Endodermal cell (in vitro differentiated cells): ENCODE data around the gene NXPH2. TPM values are rescaled to one million over a fixed set of nuclear protein-coding genes. Genes with fewer than 3 reads are reported as not detected.

ENCODE experiments used
- DNase-seq: peaks from one replicate; pipeline ENCODE4 v3.0.0-alpha.2; 2017
- H3K27ac ChIP-seq: 2 replicates; pipeline ENCODE4 v1.5.1; 2013; ENCODE audit warnings: mild to moderate bottlenecking, low read depth, low read length, moderate library complexity
- H3K27me3 ChIP-seq: 2 replicates; pipeline ENCODE4 v1.6.1; 2013; ENCODE audit warnings: mild to moderate bottlenecking, low read length, moderate library complexity; ENCODE audit not compliant: insufficient read depth, control insufficient read depth, poor library complexity, severe bottlenecking
- H3K36me3 ChIP-seq: 2 replicates; pipeline ENCODE4 v1.7.0; 2013; ENCODE audit warnings: mild to moderate bottlenecking, low read length, moderate library complexity; ENCODE audit not compliant: control insufficient read depth, insufficient read depth
- H3K4me1 ChIP-seq: one replicate; pipeline ENCODE4 v1.7.0; 2013; ENCODE audit warnings: low read length; ENCODE audit not compliant: control insufficient read depth, insufficient read depth
- H3K4me3 ChIP-seq: 2 replicates; pipeline ENCODE4 v1.5.1; 2013; ENCODE audit warnings: mild to moderate bottlenecking, low read length, moderate library complexity
- H3K9ac ChIP-seq: 2 replicates; pipeline ENCODE4 v1.6.1; 2013; ENCODE audit warnings: mild to moderate bottlenecking, low read length, moderate library complexity; ENCODE audit not compliant: poor library complexity, severe bottlenecking; ENCODE audit errors: extremely low read depth
- H3K9me3 ChIP-seq: 2 replicates; pipeline ENCODE4 v1.6.1; 2013; ENCODE audit warnings: mild to moderate bottlenecking, low read length, moderate library complexity; ENCODE audit not compliant: control insufficient read depth
- H3K27ac Mint-ChIP-seq: 2 replicates; pipeline ENCODE4 v1.8.0; 2020; ENCODE audit warnings: mixed read lengths
- H3K27me3 Mint-ChIP-seq: 2 replicates; pipeline ENCODE4 v1.8.0; 2021; ENCODE audit warnings: mild to moderate bottlenecking, mixed read lengths; ENCODE audit not compliant: insufficient read depth
- H3K36me3 Mint-ChIP-seq: 2 replicates; pipeline ENCODE4 v1.8.0; 2020; ENCODE audit warnings: low read depth, mixed read lengths
- H3K4me1 Mint-ChIP-seq: 2 replicates; pipeline ENCODE4 v1.8.0; 2020; ENCODE audit warnings: mixed read lengths
- H3K4me3 Mint-ChIP-seq: 2 replicates; pipeline ENCODE4 v1.8.0; 2020; ENCODE audit warnings: mild to moderate bottlenecking, moderate library complexity, mixed read lengths
- H3K9me3 Mint-ChIP-seq: 2 replicates; pipeline ENCODE4 v1.8.0; 2020; ENCODE audit warnings: mild to moderate bottlenecking, mixed read lengths
- WGBS, 2 experiments: methylation state at CpG; one replicate each; pipeline versions ENCODE4 v1.1.5 to v1.1.7; 2013; ENCODE audit warnings: missing lambda C conversion rate in 2 of 2, mixed read lengths in 1 of 2; ENCODE audit not compliant: insufficient coverage in 1 of 2, insufficient read length in 1 of 2; 5-methylcytosine and 5-hydroxymethylcytosine counted together
- long read RNA-seq, 4 experiments: library from polyadenylated mRNA in 2 of 4; library from RNA in 1 of 4; library from capped mRNA in 1 of 4; stranded (forward) in 3 of 4; unstranded in 1 of 4; transcript quantifications; one replicate each; pipeline ENCODE4 v2.0.0, GENCODE V29; 2020 to 2021; ENCODE audit warnings: inconsistent platforms in 1 of 4
- polyA plus RNA-seq, 2 experiments: library from polyadenylated mRNA; stranded (reverse); fragments of 50-300 nt; gene quantifications; one replicate each; pipeline ENCODE4 v1.2.3, GENCODE V29; 2013
- total RNA-seq, 2 donors: library from RNA; stranded (reverse); fragmentation: NEBNext Ultra II Directional in 1 of 2; extraction: Animal tissue kit (Norgen Biotek cat#: 25700) in 1 of 2; gene quantifications; 2 replicates in 1 of 2; 3 replicates in 1 of 2; pipeline ENCODE4 v1.2.1, GENCODE V29; 2021
- TF ChIP-seq, protein P1 (sequence below): fragments of 200-600 bp; sonication (generic); conservative IDR thresholded peaks from 2 replicates; pipeline ENCODE4 v1.5.0; 2021; ENCODE audit warnings: antibody characterized with exemption, mild to moderate bottlenecking

The NXPH2 gene
- 1 to 10 TPM; 3.7 to 4.8 TPM for total RNA-seq
- polyA plus RNA-seq (2013, experiment 1 of 2), result 2.0 TPM
- polyA plus RNA-seq (2013, experiment 2 of 2), result 1.7 TPM
- long read RNA-seq, experiment 1, partial matches to known transcripts, result 0 of 2 reads
- long read RNA-seq, experiment 1, other reads (novel, unspliced or antisense), result 1 of 2 reads
- long read RNA-seq, experiment 2, partial matches to known transcripts, result 0 of 1 reads
- long read RNA-seq, experiment 2, other reads (novel, unspliced or antisense), result 1 of 1 reads
- long read RNA-seq, experiment 3, transcript NXPH2-201 (2 exons, 1,052 nt), result major isoform, 14 of 14 reads
- long read RNA-seq, experiment 3, partial matches to known transcripts, result 0 of 14 reads
- long read RNA-seq, experiment 3, other reads (novel, unspliced or antisense), result 0 of 14 reads
- long read RNA-seq, experiment 4, partial matches to known transcripts, result 0 of 1 reads
- long read RNA-seq, experiment 4, other reads (novel, unspliced or antisense), result 1 of 1 reads

DNA sequence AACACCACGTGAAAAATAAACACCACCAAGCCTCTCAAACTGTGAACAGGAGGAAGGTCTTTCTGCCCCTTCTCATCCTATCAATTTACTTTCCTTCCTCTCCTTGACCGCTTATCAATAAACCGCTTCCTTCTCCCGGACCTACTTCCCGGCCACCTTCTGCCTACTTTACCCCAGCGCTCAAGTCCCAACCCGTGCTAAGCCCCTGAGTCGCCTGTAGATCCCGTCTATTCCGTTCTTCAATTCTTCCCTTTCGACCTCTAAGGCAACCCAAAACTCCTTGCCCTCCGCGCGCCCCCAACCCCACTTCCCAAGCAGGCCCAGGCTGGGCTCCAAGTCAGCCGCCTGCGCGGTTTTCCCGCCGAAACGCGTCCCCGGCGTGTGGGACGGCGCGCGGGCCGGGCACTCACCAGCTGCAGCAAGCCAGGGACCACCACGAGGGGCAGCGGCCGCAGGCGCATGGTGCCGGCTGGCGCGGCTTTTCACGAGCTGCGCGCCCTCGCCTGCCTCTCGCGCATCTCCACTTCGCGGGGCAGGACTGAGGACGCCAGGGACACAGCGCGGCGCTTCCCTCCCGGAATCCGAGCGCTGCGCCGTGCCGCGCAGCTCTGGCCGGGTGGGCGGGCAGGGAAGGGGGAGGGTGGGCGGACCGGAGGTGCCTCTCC, at the start of gene NXPH2:
NXPH2 (minus strand) TSS at position 610 of the 665 bp plus-strand sequence; CDS start at position 461, 149 bp downstream.
- no peak within 1 kb of the TSS for H3K27ac ChIP-seq
- Mint-ChIP-seq H3K9me3 (no peaks in the 10 kb centered on the region), H3K36me3 (no peaks in the 10 kb centered on the region), H3K27ac (peak within 1 kb of the TSS; percentile 67), H3K4me3 (peak within 1 kb of the TSS; percentile 67), H3K27me3 (peaks cover 66% of the 10 kb centered on the region), H3K4me1 (peaks cover 27% of the 10 kb centered on the region)
- peak within 1 kb of the TSS; percentile 87 for H3K4me3 ChIP-seq
- H3K4me1 ChIP-seq, result peaks cover 5% of the 10 kb centered on the region
- no peaks in the 10 kb centered on the region for H3K9me3 ChIP-seq
- TF ChIP-seq, protein P1, sequence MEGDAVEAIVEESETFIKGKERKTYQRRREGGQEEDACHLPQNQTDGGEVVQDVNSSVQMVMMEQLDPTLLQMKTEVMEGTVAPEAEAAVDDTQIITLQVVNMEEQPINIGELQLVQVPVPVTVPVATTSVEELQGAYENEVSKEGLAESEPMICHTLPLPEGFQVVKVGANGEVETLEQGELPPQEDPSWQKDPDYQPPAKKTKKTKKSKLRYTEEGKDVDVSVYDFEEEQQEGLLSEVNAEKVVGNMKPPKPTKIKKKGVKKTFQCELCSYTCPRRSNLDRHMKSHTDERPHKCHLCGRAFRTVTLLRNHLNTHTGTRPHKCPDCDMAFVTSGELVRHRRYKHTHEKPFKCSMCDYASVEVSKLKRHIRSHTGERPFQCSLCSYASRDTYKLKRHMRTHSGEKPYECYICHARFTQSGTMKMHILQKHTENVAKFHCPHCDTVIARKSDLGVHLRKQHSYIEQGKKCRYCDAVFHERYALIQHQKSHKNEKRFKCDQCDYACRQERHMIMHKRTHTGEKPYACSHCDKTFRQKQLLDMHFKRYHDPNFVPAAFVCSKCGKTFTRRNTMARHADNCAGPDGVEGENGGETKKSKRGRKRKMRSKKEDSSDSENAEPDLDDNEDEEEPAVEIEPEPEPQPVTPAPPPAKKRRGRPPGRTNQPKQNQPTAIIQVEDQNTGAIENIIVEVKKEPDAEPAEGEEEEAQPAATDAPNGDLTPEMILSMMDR, result no peak
- 0% methylated on average over 1 to 57 of the region's 58 CpGs for WGBS, 2 experiments
- H3K9ac ChIP-seq, result peak within 1 kb of the TSS; percentile 26
- H3K36me3 ChIP-seq, result no peaks in the 10 kb centered on the region
- DNase-seq, result peak; percentile 84
- H3K27me3 ChIP-seq, result peaks cover 66% of the 10 kb centered on the region

GRCh38 chr2:138829326-138829919, 49.2 kb upstream of the NXPH2 start:
- H3K4me3 Mint-ChIP-seq, result no peak overlapping the region
- Histone ChIP-seq H3K4me1 (no peaks in the 10 kb centered on the region), H3K36me3 (no peaks in the 10 kb centered on the region), H3K9ac (no peak overlapping the region), H3K9me3 (no peaks in the 10 kb centered on the region), H3K4me3 (no peak overlapping the region), H3K27ac (no peak overlapping the region), H3K27me3 (no peaks in the 10 kb centered on the region)
- H3K4me1 Mint-ChIP-seq, result peaks cover 3% of the 10 kb centered on the region
- H3K9me3 Mint-ChIP-seq, result no peaks in the 10 kb centered on the region
- peak; percentile 91 for DNase-seq
- no peak overlapping the region for H3K27ac Mint-ChIP-seq
- WGBS, 2 experiments, result 33 to 34% methylated on average over 3 of the region's 3 CpGs
- TF ChIP-seq, protein P1, result peak; percentile 91
- no peaks in the 10 kb centered on the region for H3K36me3 Mint-ChIP-seq
- peaks cover 5% of the 10 kb centered on the region for H3K27me3 Mint-ChIP-seq

GRCh38 chr2:138827426-138828054, 47.4 kb upstream of the NXPH2 start:
- 41 to 100% methylated on average over 1 to 3 of the region's 3 CpGs for WGBS, 2 experiments
- Mint-ChIP-seq H3K4me1 (peaks cover 3% of the 10 kb centered on the region), H3K9me3 (no peaks in the 10 kb centered on the region), H3K4me3 (no peak overlapping the region), H3K36me3 (no peaks in the 10 kb centered on the region), H3K27me3 (no peaks in the 10 kb centered on the region), H3K27ac (no peak overlapping the region)
- DNase-seq, result peak; percentile 62
- no peak overlapping the region for H3K9ac ChIP-seq
- H3K27ac ChIP-seq, result no peak overlapping the region
- TF ChIP-seq, protein P1, result peak; percentile 88
- H3K4me3 ChIP-seq, result no peak overlapping the region
- H3K36me3 ChIP-seq, result no peaks in the 10 kb centered on the region
- H3K9me3 ChIP-seq, result no peaks in the 10 kb centered on the region
- H3K27me3 ChIP-seq, result no peaks in the 10 kb centered on the region
- no peaks in the 10 kb centered on the region for H3K4me1 ChIP-seq
